NT2/D1 (cell line): ENCODE results near the gene SVEP1.

Experiments used
- SUZ12 ChIP-seq: IDR thresholded peaks from 2 replicates; pipeline ENCODE4 v1.6.1; 2011; ENCODE audit not compliant: insufficient read length, insufficient read depth; ENCODE audit errors: extremely low read depth
- ZNF274 ChIP-seq: IDR thresholded peaks from 2 replicates; pipeline ENCODE4 v1.6.1; 2011; ENCODE audit warnings: mild to moderate bottlenecking, low read depth, low read length

GRCh38 chr9:110399983-110400382 lies 179.6 kb downstream of the SVEP1 start:
- TF ChIP-seq ZNF274, result no peak
- TF ChIP-seq SUZ12, result no peak
